Measurements from ENCODE around the gene CLPSL2.

GRCh38 chr6:35747877-35748276, 28.5 kb upstream of the CLPSL2 start:
- TF ChIP-seq, protein P1, sequence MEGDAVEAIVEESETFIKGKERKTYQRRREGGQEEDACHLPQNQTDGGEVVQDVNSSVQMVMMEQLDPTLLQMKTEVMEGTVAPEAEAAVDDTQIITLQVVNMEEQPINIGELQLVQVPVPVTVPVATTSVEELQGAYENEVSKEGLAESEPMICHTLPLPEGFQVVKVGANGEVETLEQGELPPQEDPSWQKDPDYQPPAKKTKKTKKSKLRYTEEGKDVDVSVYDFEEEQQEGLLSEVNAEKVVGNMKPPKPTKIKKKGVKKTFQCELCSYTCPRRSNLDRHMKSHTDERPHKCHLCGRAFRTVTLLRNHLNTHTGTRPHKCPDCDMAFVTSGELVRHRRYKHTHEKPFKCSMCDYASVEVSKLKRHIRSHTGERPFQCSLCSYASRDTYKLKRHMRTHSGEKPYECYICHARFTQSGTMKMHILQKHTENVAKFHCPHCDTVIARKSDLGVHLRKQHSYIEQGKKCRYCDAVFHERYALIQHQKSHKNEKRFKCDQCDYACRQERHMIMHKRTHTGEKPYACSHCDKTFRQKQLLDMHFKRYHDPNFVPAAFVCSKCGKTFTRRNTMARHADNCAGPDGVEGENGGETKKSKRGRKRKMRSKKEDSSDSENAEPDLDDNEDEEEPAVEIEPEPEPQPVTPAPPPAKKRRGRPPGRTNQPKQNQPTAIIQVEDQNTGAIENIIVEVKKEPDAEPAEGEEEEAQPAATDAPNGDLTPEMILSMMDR (IDR thresholded peaks at IDR 0.05) = no peak
- no peak for TF ChIP-seq EZH2phosphoT487 (IDR thresholded peaks at IDR 0.05)

Measured in neural progenitor cell (in vitro differentiated cells).